Activated gamma-delta T cell (primary cell): ENCODE results near the gene MTCH1.
"Not testable (repeated sequence)": the region's sequence is repeated elsewhere in the genome, so short reads cannot be mapped to it uniquely, and the experiment has no call there.

Source experiments
- DNase-seq: peaks from one replicate; lab custom pipeline; 2025; lab: John Stamatoyannopoulos, UW

Gene MTCH1

GRCh38 chr6:36997811-36998722 lies 12.1 kb upstream of the MTCH1 start:
- DNase-seq: no peak

DNA sequence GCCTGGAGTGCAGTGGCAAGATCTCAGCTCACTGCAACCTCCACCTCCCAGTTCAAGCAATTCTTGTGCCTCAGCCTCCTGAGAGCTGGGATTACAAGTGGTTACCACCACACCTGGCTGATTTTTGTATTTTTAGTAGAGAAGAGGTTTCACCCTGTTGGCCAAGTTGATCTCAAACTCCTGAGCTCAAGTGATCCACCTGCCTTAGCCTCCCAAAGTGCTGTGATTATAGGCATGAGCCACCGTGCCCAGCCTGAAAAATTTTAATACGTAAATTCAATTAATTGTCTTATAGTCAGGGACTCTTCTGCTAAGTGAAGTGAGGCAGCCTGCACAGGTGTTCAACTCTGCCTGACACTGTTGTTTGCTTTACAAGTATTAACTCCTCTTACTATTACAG lies 4.4 kb upstream of the MTCH1 start:
- not testable (repeated sequence) for DNase-seq

DNA sequence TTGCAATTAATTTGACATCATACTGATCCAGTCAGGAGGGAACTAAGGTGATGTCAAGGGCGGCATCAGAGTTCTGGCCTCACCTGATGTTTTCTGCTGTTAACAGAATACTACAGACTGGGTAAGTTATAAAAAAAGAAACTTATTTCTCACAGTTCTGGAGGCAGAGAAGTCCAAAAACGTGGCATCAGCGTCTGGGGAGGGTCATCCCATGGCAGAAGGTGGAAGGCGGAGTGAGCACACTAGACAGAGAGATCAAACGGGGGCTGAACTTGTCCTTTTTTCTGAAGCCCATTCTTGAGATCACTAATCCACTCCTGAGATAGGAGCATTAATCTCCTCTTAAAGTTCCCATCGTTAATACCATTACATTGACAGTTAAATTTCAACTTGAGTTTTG lies 3.3 kb upstream of the MTCH1 start:
- DNase-seq: no peak

- DNase-seq: no peak
Measured at GRCh38 chr6:36986704-36987047, 680 bp upstream of the MTCH1 start.

DNA sequence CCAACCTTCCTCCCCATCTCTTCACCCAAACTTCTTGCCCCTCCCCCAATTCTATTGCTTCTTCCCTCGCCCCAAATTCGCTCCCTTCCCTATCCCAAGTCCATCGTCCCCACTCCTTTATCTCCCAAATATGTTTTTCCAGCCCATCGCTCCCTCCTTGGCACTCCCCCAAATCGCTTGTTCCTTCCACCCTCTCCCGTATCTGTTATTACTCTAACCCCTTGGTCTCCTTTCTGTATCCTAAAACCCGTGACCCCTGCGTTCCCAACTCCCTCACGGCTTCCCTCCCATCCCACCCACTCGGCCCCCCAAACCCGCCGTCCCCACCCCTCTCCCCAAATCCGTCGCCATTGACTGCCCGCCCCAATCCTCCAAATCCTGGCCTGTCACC lies 584 bp downstream of the MTCH1 start:
- DNase-seq: no peak

- no peak for DNase-seq
Measured at GRCh38 chr6:36984581-36985416, 1.2 kb downstream of the MTCH1 start.

DNA sequence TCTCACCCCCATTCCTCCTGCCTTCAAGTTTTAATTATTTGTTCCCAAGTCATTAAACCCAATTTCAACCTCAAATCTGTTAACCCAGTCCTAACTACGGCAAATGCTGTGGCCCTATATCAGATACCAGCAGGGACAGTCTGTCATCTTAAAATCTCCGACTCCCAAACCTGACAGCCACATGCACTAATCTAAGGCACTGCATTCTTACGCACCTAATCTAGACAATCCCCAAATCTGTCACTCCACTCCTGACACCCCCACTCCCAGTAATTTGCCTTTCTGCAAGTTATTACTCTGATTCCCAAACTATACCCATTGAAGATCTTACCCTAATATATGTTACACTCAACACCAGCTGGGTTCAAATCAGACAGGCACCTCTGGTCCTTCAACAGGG lies 2.5 kb downstream of the MTCH1 start:
- DNase-seq: no peak

GRCh38 chr6:36980876-36981619 lies 4.9 kb downstream of the MTCH1 start:
- no peak for DNase-seq

GRCh38 chr6:36980129-36980528 lies 5.9 kb downstream of the MTCH1 start:
- DNase-seq: no peak

- DNase-seq: no peak
Measured at GRCh38 chr6:36979347-36979742, 6.7 kb downstream of the MTCH1 start.

DNA sequence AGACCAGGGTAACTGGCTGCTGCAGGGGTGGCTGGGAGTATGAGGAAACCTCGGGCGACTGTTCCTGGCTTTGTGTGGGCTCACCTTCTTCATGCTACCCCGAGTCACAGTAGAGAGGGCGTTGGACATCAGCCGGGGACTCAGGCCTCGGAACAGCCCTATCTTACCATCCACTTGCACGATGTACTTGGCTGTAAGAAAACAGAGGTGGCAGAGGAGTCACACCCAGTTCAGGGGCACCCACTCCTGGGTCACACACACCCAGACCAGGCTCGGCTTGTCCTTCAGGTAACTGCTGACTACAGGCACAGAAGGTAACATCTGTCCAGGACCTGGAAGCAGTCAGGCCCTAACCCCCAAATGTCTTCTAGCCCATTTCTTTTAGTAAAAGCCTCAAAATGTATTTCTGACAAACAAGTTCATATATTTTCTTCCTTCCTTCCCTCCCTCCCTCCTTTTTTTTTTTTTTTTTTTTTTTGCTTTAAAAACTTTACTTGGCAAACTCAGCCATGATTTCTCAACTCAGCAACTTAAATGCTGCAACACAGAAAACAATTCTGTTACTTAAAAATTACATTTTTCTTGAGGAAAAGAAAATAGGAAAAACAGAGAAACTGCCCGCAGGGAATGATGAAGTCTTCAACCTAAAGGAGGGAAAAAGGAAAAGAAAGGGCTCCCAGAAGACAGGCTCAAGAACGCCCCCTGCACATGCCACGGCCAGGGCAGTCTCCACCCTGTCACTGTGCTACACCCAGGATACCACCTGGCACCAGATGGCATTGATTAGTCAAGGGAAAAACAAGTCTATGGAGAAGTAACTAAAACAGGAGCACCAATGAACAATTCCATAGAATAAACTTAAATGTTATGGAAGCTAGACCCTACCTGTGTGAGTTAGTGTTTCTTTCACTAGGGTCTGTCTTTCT lies 7.3 kb downstream of the MTCH1 start:
- DNase-seq: no peak

GRCh38 chr6:36977470-36977941 lies 8.5 kb downstream of the MTCH1 start:
- DNase-seq: no peak

DNA sequence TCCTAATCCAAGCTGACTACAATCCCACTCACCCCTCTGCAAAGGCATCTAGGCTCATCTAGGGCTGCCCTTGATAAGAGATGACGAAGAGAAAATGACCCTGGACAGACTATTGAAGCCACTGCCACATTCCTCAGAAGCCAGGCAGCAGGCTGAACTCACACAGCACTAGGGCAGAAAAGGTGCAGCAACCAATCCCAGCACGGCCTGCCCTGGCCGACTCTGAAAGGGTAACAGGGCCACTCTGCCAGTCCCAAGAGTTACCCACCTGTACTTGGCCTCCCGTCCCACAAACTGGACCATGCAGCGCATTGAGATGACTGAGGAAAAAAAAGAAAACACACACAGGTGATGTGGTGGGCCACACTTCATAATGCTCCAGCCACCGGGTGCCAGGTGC lies 9.1 kb downstream of the MTCH1 start:
- no peak for DNase-seq

DNA sequence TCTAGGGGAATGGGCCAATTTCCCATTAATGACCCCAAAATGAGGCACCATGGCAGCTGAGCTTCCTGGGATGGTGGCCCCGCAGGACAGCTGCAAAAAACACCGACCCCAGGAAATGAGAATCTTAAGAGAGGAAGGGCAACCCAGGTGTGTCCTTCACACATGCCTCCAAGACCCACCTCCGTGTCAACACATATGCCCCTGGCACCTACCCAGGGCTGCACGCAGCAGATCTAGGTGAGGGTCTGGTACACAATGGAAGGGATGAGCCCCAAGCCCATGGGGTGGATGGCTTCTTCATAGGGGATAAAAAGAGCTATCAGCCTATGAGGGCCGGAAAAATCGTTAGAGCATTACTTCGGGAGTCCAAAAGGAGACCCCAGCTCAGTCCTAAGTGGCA lies 9.5 kb downstream of the MTCH1 start:
- DNase-seq: no peak

DNA sequence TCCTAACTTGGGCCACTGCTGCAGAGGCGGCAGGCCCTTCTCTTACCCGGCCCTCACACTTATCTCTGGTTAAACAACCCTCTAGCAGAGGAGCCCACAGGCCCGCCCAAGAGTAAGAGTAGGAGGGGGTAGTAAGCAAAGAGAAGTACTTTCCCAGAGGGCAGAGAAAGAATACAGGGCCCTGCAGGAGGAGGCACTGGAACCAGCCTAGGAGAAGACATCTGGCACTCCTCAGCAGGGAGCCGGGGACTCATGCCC lies 10.1 kb downstream of the MTCH1 start:
- DNase-seq: no peak

- DNase-seq: no peak
Measured at GRCh38 chr6:36975231-36976006, 10.6 kb downstream of the MTCH1 start.

GRCh38 chr6:36973647-36974046 lies 12.3 kb downstream of the MTCH1 start:
- no peak for DNase-seq

DNA sequence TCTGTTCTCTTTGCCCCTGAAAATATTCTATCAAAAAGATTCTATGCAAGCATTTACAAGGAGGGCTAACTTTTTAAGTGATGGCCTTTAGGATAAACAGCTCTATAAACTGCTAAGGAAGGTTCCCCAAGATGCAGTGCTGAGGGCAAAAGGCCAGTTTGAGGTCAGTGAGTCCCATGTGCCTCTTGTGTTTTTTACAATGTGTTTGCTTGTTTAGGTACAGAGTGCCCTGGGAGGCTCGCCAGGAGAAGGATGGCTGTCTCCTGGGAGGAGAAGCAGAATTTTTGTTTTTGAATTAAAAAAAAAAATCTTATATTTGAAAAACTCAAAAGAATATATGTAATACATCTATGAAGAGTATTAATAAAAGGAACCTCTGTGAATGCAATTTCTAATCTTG lies 12.8 kb downstream of the MTCH1 start:
- DNase-seq: no peak

- DNase-seq: no peak
Measured at GRCh38 chr6:36971921-36972673, 13.9 kb downstream of the MTCH1 start.
